Measurements from ENCODE around the gene ABCC5. TPM values are rescaled to one million over a fixed set of nuclear protein-coding genes. Genes with fewer than 3 reads are reported as not detected.

Gene ABCC5
- total RNA-seq, 3 donors from 2014 or later = 10.0 to 12.5 (median 12.4) TPM

Other genes starting within 250 kb of the ABCC5 start
- gene MAP6D1, start 192.3 kb downstream of the ABCC5 start, total RNA-seq = 1 to 10 TPM; 1.4 to 3.9 (median 3.2) TPM
- 100 to 1,000 TPM; 102 to 109 (median 105) TPM for gene PARL, start 133.0 kb downstream of the ABCC5 start, total RNA-seq
- gene HTR3D, start 13.9 kb upstream of the ABCC5 start, total RNA-seq = not detected
- gene HTR3C, start 35.2 kb upstream of the ABCC5 start, total RNA-seq = not detected
- not detected for gene HTR3E, start 79.2 kb upstream of the ABCC5 start, total RNA-seq
- 10 to 100 TPM; 91.7 to 94.5 (median 92.6) TPM for gene EIF2B5, start 117.5 kb upstream of the ABCC5 start, total RNA-seq
- 10 to 100 TPM; 38.7 to 46.4 (median 40.3) TPM for gene DVL3, start 137.5 kb upstream of the ABCC5 start, total RNA-seq
- 100 to 1,000 TPM; 242 to 255 (median 251) TPM for gene AP2M1, start 157.0 kb upstream of the ABCC5 start, total RNA-seq
- gene ABCF3, start 168.3 kb upstream of the ABCC5 start, total RNA-seq = 10 to 100 TPM; 79.7 to 91.2 (median 84.4) TPM
- under 1 TPM in 1 of 3 donors, not detected in 2; 0.16 TPM for gene VWA5B2, start 211.7 kb upstream of the ABCC5 start, total RNA-seq
- gene ALG3, start 231.1 kb upstream of the ABCC5 start, total RNA-seq = 10 to 100 TPM; 89.9 to 93.7 (median 92.5) TPM
- gene EEF1AKMT4, start 231.8 kb upstream of the ABCC5 start, total RNA-seq = 10 to 100 TPM; 15.2 to 19.7 (median 18.1) TPM
- under 1 TPM; 0.34 to 0.53 (median 0.35) TPM for gene CAMK2N2, start 243.7 kb upstream of the ABCC5 start, total RNA-seq

All from activated T-cell treated with anti-CD3 and anti-CD28 coated beads, Interleukin-2, amount 50 U/mL, for 4 hours (primary cell).